OCI-LY7 (cell line): Measurements from ENCODE around the gene RAB10. TPM values are rescaled to one million over a fixed set of nuclear protein-coding genes. Genes with fewer than 3 reads are reported as not detected.
A peak's percentile ranks its signal among the peaks of the same experiment; 100 is the strongest.

Experiments used
- BruUV-seq: library from RNA; stranded (reverse); fragments of 400-500 nt; replicated peaks from 2 replicates; lab custom pipeline; 2021; lab: Mats Ljungman, UMichigan
- CTCF ChIA-PET: fragments of 300-600 bp; sonication (Branson Sonifier 250); formaldehyde crosslinking; loops from one replicate; lab custom pipeline; 2022; ENCODE audit warnings: antibody characterized with exemption; ENCODE audit not compliant: unreplicated experiment; lab: Charles Lee
- POLR2A ChIA-PET: fragments of 300-600 bp; sonication (Branson Sonifier 250); formaldehyde crosslinking; loops from one replicate; lab custom pipeline; 2022; ENCODE audit warnings: antibody characterized with exemption; lab: Charles Lee
- DNase-seq: peaks from one replicate; pipeline ENCODE4 v3.0.0-alpha.2; 2015; ENCODE audit warnings: low spot score
- H2AFZ ChIP-seq: fragments of 200-600 bp; sonication (generic), shearing (Covaris generic); 2 replicates; pipeline ENCODE4 v1.6.1; 2014; ENCODE audit warnings: mild to moderate bottlenecking, antibody characterized with exemption, low read length, moderate library complexity
- H3K27ac ChIP-seq: fragments of 200-600 bp; sonication (generic); 2 replicates; pipeline ENCODE4 v1.5.1; 2014; ENCODE audit warnings: mixed run types, low read depth, mild to moderate bottlenecking, moderate library complexity, low read length, inconsistent platforms; ENCODE audit not compliant: poor library complexity, severe bottlenecking
- H3K36me3 ChIP-seq: fragments of 200-600 bp; sonication (generic); 2 replicates; pipeline ENCODE4 v1.6.1; 2014; ENCODE audit warnings: mild to moderate bottlenecking, antibody characterized with exemption, low read length, moderate library complexity, mixed read lengths; ENCODE audit not compliant: insufficient read depth
- H3K4me1 ChIP-seq: fragments of 200-600 bp; sonication (generic); 2 replicates; pipeline ENCODE4 v1.5.1; 2014; ENCODE audit warnings: mild to moderate bottlenecking, low read length; ENCODE audit not compliant: insufficient read depth, poor library complexity, severe bottlenecking
- H3K4me2 ChIP-seq: fragments of 200-600 bp; sonication (generic); 2 replicates; pipeline ENCODE4 v1.6.1; 2014; ENCODE audit warnings: mild to moderate bottlenecking, low read length
- H3K4me3 ChIP-seq: fragments of 200-600 bp; sonication (generic); 2 replicates; pipeline ENCODE4 v1.5.1; 2014; ENCODE audit warnings: mild to moderate bottlenecking, low read depth, low read length; ENCODE audit not compliant: poor library complexity, severe bottlenecking
- H3K79me2 ChIP-seq: fragments of 200-600 bp; sonication (generic); 2 replicates; pipeline ENCODE4 v1.6.1; 2016; ENCODE audit warnings: low read depth, mild to moderate bottlenecking, low read length, moderate library complexity, mixed read lengths; ENCODE audit not compliant: insufficient read depth
- H3K9me2 ChIP-seq: fragments of 200-600 bp; sonication (generic); 2 replicates; pipeline ENCODE4 v1.6.1; 2016; ENCODE audit warnings: mild to moderate bottlenecking, low read length, mixed read lengths; ENCODE audit not compliant: insufficient read depth
- H3K9me3 ChIP-seq: fragments of 200-600 bp; sonication (generic); 2 replicates; pipeline ENCODE4 v1.6.1; 2014; ENCODE audit warnings: mild to moderate bottlenecking, mixed run types, low read length, mixed read lengths
- H4K20me1 ChIP-seq: fragments of 200-600 bp; sonication (generic); 2 replicates; pipeline ENCODE4 v1.6.1; 2014; ENCODE audit warnings: mild to moderate bottlenecking, antibody characterized with exemption, low read length, moderate library complexity, mixed read lengths; ENCODE audit not compliant: insufficient read depth
- EZH2phosphoT487 ChIP-seq: fragments of 200-600 bp; sonication (generic); IDR thresholded peaks from 2 replicates; pipeline ENCODE4 v1.6.1; 2018; ENCODE audit warnings: low read depth, borderline replicate concordance, mild to moderate bottlenecking, mixed run types, antibody characterized with exemption, low read length, moderate library complexity, mixed read lengths
- intact Hi-C: fragments of 100-400 bp; cut with micrococcal nuclease; formaldehyde crosslinking; loops from one replicate; pipeline ENCODE4 v1.10.0; 2022; ENCODE audit not compliant: unreplicated experiment
- total RNA-seq, 2 experiments: library from RNA; depleted of rRNA in 1 of 2; stranded (reverse); fragments of >200 nt in 1 of 2; shearing (Covaris generic) in 1 of 2; gene quantifications; 2 replicates each; pipeline ENCODE4 v1.2.3, GENCODE V29; 2014 to 2022
- TF ChIP-seq, protein P1 (sequence below): fragments of 200-600 bp; sonication (generic); conservative IDR thresholded peaks from 2 replicates; pipeline ENCODE4 v1.5.1; 2014; ENCODE audit warnings: mild to moderate bottlenecking, antibody characterized with exemption, low read length, moderate library complexity, mixed read lengths

Gene RAB10
- total RNA-seq, 2 experiments from 2014 or later: 58.3 to 96.7 TPM

DNA sequence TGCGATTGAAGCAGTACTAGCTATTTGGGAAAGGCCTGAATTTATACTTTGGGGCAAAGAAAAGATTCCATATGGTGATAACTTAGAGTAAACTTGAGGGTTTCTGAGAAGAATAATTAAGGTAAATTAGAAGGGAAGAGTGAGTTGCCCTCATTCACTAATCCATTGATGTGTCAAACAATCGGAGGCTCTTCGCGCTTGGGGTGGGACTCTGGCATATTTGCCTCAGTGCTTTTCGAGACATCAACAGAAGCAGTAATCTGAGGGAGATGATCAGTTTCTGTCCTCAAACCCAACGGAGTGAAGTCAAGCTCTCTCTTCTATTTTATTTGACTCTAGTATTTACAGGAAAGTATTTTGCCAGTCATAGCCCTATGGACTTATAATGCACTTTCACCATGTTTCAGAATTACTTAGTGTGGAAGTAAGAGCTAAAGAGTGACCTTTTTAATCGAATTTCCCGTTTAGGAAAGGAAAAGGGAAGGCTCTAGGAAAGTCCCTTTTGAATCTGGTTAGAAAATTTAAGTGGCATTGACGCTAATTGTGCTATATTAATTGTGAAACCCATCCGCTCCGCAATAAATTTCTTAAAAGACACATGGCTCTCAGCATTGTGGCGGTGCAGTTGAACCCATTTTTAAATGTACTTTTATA is 1.3 kb downstream of the RAB10 start:
- Histone ChIP-seq H3K36me3 (peaks cover 38% of the 10 kb centered on the region), H3K4me2 (peak overlapping the region; percentile 97), H3K27ac (peak overlapping the region; percentile 73), H2AFZ (no peak overlapping the region), H3K4me1 (peaks cover 30% of the 10 kb centered on the region), H3K9me3 (no peaks in the 10 kb centered on the region), H3K79me2 (peaks cover 68% of the 10 kb centered on the region), H3K9me2 (no peaks in the 10 kb centered on the region), H3K4me3 (peak overlapping the region; percentile 95), H4K20me1 (peaks cover 28% of the 10 kb centered on the region)
- intact Hi-C loops: loop anchor here (2.0 to 10.0 kb wide), 3 partner anchors 156 to 1860 kb away; partner anchors contain the start of genes ASXL2, BABAM2, DTNB and RBKS
- CTCF ChIA-PET: no interaction called here
- POLR2A ChIA-PET: interaction anchor here (0.6 to 2.4 kb wide), 8 partner anchors 10 to 157 kb away, joined by 3 to 7 read pairs (median 4); partner anchors contain the start of gene KIF3C
- TF ChIP-seq, protein P1, sequence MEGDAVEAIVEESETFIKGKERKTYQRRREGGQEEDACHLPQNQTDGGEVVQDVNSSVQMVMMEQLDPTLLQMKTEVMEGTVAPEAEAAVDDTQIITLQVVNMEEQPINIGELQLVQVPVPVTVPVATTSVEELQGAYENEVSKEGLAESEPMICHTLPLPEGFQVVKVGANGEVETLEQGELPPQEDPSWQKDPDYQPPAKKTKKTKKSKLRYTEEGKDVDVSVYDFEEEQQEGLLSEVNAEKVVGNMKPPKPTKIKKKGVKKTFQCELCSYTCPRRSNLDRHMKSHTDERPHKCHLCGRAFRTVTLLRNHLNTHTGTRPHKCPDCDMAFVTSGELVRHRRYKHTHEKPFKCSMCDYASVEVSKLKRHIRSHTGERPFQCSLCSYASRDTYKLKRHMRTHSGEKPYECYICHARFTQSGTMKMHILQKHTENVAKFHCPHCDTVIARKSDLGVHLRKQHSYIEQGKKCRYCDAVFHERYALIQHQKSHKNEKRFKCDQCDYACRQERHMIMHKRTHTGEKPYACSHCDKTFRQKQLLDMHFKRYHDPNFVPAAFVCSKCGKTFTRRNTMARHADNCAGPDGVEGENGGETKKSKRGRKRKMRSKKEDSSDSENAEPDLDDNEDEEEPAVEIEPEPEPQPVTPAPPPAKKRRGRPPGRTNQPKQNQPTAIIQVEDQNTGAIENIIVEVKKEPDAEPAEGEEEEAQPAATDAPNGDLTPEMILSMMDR: no peak
- no peak for TF ChIP-seq EZH2phosphoT487
- TSS peak; percentile 80 for BruUV-seq
- peak; percentile 30 for DNase-seq

DNA sequence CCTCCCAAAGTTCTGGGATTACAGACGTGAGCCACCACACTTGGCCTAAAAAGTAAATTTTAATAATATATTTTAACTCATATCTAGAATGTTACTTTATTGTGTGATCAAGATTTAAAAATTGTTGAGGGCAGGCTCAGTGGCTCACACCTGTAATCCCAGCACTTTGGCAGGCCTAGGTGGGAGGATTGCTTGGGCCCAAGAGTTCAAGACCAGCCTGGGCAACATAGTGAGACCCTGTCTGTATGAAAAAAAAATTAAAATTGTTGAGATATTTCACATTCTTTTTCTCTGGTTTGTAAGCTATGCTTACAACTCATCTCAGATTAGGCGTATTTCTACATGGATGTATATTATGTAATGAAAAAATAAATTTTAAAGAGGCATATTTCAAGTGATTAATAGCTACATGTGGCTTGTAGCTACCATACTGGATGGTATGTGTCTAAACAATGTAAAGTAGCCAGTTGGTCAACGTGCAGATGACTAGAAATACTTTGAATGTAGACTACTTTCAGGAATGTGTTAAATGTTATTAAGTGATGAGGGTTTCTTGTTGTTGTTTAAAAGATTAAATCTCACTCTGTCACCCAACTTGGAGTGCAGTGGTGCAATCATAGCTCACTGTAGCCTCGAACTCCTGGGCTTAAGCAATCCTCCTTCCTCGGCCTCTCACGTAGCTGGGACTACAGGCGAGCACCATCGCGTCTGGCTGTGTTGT is 5.9 kb downstream of the RAB10 start:
- CTCF ChIA-PET: no interaction called here
- peaks cover 35% of the 10 kb centered on the region for H4K20me1 ChIP-seq
- 0 out of 2 replicates have a peak, but pooled peaks cover 2% of the 10 kb centered on the region for H3K9me3 ChIP-seq
- DNase-seq: no peak
- no peaks in the 10 kb centered on the region for H3K9me2 ChIP-seq
- no peak overlapping the region for H2AFZ ChIP-seq
- POLR2A ChIA-PET: interaction anchor here (1.4 to 1.8 kb wide), 2 partner anchors 9 to 161 kb away, joined by 4 to 5 read pairs; partner anchors contain the start of gene ASXL2
- H3K4me3 ChIP-seq: no peak overlapping the region
- peak overlapping the region; percentile 20 for H3K4me2 ChIP-seq
- H3K79me2 ChIP-seq: peaks cover 100% of the 10 kb centered on the region
- BruUV-seq: no TSS peak
- H3K36me3 ChIP-seq: peaks cover 83% of the 10 kb centered on the region
- TF ChIP-seq, protein P1: no peak
- no peak for TF ChIP-seq EZH2phosphoT487
- H3K4me1 ChIP-seq: peaks cover 30% of the 10 kb centered on the region
- H3K27ac ChIP-seq: no peak overlapping the region
- intact Hi-C loops: loop anchor here (10.0 kb wide), 2 partner anchors 365 to 1855 kb away; partner anchors contain the start of genes BABAM2, DTNB and RBKS
